Calu3 (cell line): ENCODE measurements around the gene RASAL3. TPM values are rescaled to one million over a fixed set of nuclear protein-coding genes. Genes with fewer than 3 reads are reported as not detected.

Source experiments
- BruUV-seq: library from RNA; stranded (reverse); fragments of 400-500 nt; replicated peaks from 2 replicates; lab custom pipeline; 2021; lab: Mats Ljungman, UMichigan
- CTCF ChIA-PET: fragments of 300-600 bp; sonication (Branson Sonifier 250); formaldehyde crosslinking; loops from one replicate; lab custom pipeline; 2022; ENCODE audit warnings: antibody characterized with exemption; lab: Charles Lee
- DNase-seq: peaks from one replicate; pipeline ENCODE4 v3.0.0; 2022
- H3K27ac Mint-ChIP-seq: one replicate; pipeline ENCODE4 v1.8.0; 2022; ENCODE audit warnings: mixed read lengths; ENCODE audit not compliant: unreplicated experiment
- H3K27me3 Mint-ChIP-seq: one replicate; pipeline ENCODE4 v1.8.0; 2022; ENCODE audit warnings: mixed read lengths; ENCODE audit not compliant: unreplicated experiment
- H3K36me3 Mint-ChIP-seq: one replicate; pipeline ENCODE4 v1.8.0; 2022; ENCODE audit warnings: mild to moderate bottlenecking, moderate library complexity, mixed read lengths; ENCODE audit not compliant: insufficient read depth, unreplicated experiment
- H3K4me1 Mint-ChIP-seq: one replicate; pipeline ENCODE4 v1.8.0; 2022; ENCODE audit warnings: mild to moderate bottlenecking, low read depth, mixed read lengths; ENCODE audit not compliant: unreplicated experiment
- H3K4me3 Mint-ChIP-seq: one replicate; pipeline ENCODE4 v1.8.0; 2022; ENCODE audit warnings: mild to moderate bottlenecking, low read depth, moderate library complexity, mixed read lengths; ENCODE audit not compliant: unreplicated experiment
- H3K9me3 Mint-ChIP-seq: one replicate; pipeline ENCODE4 v1.8.0; 2022; ENCODE audit warnings: low read depth, mixed read lengths; ENCODE audit not compliant: unreplicated experiment
- intact Hi-C: fragments of 100-400 bp; cut with micrococcal nuclease; formaldehyde crosslinking; loops from one replicate; pipeline ENCODE4 v1.10.0; 2022; ENCODE audit not compliant: unreplicated experiment
- total RNA-seq: library from RNA; stranded (reverse); gene quantifications from 2 replicates; pipeline ENCODE4 v1.2.3, GENCODE V29; 2022
- TF ChIP-seq, protein P1 (sequence below): fragments of 200-600 bp; IDR thresholded peaks from one replicate; pipeline ENCODE4 v1.8.0; 2022; ENCODE audit warnings: antibody characterized with exemption; ENCODE audit not compliant: unreplicated experiment

Gene RASAL3
- total RNA-seq, 1 experiment from 2014 or later: not detected

DNA sequence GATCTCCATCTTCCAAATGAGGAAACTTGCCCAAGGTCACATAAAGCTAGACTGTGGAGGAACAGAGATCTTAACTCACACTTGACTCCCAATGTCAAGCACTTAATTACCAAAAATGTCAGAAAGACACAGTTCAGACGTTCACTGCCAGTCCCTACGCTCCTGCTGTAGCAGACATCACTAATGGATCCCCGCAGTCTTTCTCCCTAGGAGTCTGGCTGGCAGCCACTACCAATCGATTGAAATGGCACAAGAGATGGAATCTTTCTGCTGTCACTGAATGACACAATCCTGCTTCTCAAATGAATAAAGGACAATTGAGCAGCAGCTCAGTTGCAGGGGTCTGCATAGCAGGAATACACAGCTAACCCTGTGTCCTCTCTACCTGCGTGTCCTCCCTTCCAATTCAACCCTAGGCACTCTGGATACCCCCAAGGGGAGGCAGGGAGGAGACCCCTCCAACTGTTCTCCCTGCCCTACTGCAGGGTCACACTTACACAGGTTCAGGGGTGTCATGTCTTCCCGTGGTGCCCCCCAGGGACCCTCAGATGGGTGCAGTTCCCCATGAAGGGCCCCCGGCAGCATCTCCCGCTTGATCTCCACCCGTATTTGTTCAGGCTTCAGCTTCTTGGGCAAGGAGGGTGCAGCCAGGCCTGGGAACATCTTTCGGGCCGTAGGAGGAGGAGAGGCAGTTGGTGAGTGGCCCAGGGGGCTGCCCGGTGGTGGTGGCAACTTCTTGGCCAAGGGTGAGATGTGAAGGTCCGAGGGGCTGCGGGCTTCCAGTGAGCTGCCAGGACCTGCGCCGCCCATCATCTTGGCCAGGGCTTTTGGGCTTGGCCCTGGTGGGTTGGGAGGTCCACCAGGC, 37.6 kb downstream of the RASAL3 start:
- CTCF ChIA-PET: interaction anchor here (0.7 kb wide), 1 partner anchor 127 kb away, joined by 3 read pairs; no protein-coding TSS in a partner anchor
- peaks cover 19% of the 10 kb centered on the region for H3K36me3 Mint-ChIP-seq

DNA sequence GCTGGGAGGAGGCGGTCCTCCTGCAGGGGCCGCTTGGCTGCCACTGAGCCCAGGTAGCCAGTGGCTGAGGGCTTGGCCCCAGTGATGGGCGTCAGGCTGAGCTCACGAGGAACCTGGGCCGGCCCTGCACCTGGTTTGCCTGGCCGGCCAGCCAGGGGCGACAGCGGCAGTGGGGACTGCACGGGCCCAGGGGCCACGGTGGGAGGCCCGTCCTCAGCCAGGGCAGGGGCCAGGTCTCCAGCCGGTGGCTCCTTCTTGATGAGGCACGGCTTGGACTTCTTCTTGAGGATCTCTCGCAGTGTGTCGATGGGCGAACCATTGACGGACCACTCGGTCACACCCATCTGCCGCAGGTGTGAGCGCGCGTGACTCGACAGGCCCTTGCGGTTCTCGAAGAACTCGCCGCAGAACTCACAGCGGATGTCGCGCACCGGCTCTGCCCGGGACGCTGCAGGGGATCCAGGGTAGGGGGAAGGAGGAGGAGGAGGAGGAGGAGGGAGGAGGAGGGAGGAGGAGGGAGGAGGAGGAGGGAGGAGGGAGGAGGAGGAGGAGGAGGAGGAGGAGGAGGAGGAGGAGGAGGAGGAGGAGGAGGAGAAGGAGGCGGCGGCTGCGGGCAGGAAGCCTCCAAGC, 38.9 kb downstream of the RASAL3 start:
- no TSS peak for BruUV-seq
- Mint-ChIP-seq H3K4me3 (no peak overlapping the region), H3K36me3 (peaks cover 13% of the 10 kb centered on the region), H3K27ac (no peak overlapping the region), H3K4me1 (no peaks in the 10 kb centered on the region), H3K27me3 (no peaks in the 10 kb centered on the region), H3K9me3 (no peaks in the 10 kb centered on the region)
- no peak for DNase-seq
- CTCF ChIA-PET: interaction anchor here (0.6 kb wide), 1 partner anchor 1801 kb away, joined by 4 read pairs; the partner anchor contains the start of gene OCEL1
- TF ChIP-seq, protein P1, sequence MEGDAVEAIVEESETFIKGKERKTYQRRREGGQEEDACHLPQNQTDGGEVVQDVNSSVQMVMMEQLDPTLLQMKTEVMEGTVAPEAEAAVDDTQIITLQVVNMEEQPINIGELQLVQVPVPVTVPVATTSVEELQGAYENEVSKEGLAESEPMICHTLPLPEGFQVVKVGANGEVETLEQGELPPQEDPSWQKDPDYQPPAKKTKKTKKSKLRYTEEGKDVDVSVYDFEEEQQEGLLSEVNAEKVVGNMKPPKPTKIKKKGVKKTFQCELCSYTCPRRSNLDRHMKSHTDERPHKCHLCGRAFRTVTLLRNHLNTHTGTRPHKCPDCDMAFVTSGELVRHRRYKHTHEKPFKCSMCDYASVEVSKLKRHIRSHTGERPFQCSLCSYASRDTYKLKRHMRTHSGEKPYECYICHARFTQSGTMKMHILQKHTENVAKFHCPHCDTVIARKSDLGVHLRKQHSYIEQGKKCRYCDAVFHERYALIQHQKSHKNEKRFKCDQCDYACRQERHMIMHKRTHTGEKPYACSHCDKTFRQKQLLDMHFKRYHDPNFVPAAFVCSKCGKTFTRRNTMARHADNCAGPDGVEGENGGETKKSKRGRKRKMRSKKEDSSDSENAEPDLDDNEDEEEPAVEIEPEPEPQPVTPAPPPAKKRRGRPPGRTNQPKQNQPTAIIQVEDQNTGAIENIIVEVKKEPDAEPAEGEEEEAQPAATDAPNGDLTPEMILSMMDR: no peak
- intact Hi-C loops: no loop called here

More for the DNA sequence above, 37.6 kb downstream of the RASAL3 start:
- Mint-ChIP-seq H3K27ac (no peak overlapping the region), H3K4me1 (peaks cover 8% of the 10 kb centered on the region), H3K4me3 (no peak overlapping the region), H3K27me3 (no peaks in the 10 kb centered on the region), H3K9me3 (no peaks in the 10 kb centered on the region)
- no peak for DNase-seq
- TF ChIP-seq, protein P1: no peak
- BruUV-seq: no TSS peak
- intact Hi-C loops: no loop called here

- intact Hi-C loops: no loop called here
- BruUV-seq: no TSS peak
Measured at GRCh38 chr19:15424692-15425272, 39.6 kb downstream of the RASAL3 start.

DNA sequence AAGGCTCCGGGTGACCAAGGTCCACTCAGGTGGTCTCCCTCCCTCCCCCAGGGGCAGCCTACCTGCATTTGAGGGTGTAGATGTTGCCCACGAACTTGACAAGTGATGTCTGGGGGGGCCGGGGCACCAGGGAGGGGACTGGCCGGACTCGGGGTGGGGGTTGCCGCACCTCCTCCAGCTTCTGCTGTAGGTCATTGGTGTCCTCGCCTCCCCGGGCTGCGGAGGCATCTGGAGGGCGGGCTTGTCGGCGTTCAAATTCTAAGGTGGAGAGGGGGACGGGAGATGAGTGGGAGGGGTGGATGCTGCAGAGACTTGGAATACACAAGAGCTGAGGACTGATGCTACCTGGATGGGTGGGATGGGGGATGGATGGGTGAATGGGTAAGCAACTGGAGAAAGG, 40.2 kb downstream of the RASAL3 start:
- peaks cover 20% of the 10 kb centered on the region for H3K36me3 Mint-ChIP-seq
- TF ChIP-seq, protein P1: no peak
- CTCF ChIA-PET: no interaction called here
- peaks cover 7% of the 10 kb centered on the region for H3K4me1 Mint-ChIP-seq
- no peak for DNase-seq
- intact Hi-C loops: no loop called here
- no peak overlapping the region for H3K4me3 Mint-ChIP-seq
- no peaks in the 10 kb centered on the region for H3K27me3 Mint-ChIP-seq
- BruUV-seq: no TSS peak
- no peaks in the 10 kb centered on the region for H3K9me3 Mint-ChIP-seq
- H3K27ac Mint-ChIP-seq: no peak overlapping the region

More at GRCh38 chr19:15424692-15425272, 39.6 kb downstream of the RASAL3 start:
- no peaks in the 10 kb centered on the region for H3K27me3 Mint-ChIP-seq
- H3K9me3 Mint-ChIP-seq: no peaks in the 10 kb centered on the region
- H3K4me1 Mint-ChIP-seq: peaks cover 4% of the 10 kb centered on the region
- CTCF ChIA-PET: no interaction called here
- TF ChIP-seq, protein P1: no peak
- H3K4me3 Mint-ChIP-seq: no peak overlapping the region
- DNase-seq: no peak
- no peak overlapping the region for H3K27ac Mint-ChIP-seq
- H3K36me3 Mint-ChIP-seq: peaks cover 13% of the 10 kb centered on the region
